Measurements from ENCODE around the gene GAN.

DNA sequence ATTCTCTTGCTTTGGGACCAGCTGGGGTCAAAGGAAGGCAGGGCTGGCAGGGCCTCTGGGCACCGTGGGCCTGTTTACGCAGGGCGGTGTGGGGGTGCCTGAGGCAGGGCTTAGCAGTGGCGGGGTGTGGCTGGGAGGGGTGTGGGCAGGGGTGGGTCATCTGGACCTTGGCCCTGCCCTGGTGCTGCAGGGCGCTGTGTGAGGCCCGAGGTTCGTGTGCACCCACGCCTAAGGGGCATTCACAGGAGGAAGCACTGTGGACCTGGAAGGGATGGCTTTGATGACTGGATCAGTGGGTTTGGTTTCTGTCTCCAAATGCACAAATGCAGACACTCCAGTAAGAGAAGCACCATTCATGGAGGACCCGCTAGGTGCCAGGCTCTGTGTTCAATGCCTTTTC lies 39.0 kb upstream of the GAN start:
- TF ChIP-seq, protein P1, sequence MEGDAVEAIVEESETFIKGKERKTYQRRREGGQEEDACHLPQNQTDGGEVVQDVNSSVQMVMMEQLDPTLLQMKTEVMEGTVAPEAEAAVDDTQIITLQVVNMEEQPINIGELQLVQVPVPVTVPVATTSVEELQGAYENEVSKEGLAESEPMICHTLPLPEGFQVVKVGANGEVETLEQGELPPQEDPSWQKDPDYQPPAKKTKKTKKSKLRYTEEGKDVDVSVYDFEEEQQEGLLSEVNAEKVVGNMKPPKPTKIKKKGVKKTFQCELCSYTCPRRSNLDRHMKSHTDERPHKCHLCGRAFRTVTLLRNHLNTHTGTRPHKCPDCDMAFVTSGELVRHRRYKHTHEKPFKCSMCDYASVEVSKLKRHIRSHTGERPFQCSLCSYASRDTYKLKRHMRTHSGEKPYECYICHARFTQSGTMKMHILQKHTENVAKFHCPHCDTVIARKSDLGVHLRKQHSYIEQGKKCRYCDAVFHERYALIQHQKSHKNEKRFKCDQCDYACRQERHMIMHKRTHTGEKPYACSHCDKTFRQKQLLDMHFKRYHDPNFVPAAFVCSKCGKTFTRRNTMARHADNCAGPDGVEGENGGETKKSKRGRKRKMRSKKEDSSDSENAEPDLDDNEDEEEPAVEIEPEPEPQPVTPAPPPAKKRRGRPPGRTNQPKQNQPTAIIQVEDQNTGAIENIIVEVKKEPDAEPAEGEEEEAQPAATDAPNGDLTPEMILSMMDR (IDR thresholded peaks at IDR 0.05; ENCODE audit: low read length), result no peak
- TF ChIP-seq EZH2 (optimal IDR thresholded peaks at IDR 0.05; ENCODE audit: low read depth, low read length), result no peak

All from MM.1S (cell line).